ENCODE measurements around the gene KNSTRN.

DNA sequence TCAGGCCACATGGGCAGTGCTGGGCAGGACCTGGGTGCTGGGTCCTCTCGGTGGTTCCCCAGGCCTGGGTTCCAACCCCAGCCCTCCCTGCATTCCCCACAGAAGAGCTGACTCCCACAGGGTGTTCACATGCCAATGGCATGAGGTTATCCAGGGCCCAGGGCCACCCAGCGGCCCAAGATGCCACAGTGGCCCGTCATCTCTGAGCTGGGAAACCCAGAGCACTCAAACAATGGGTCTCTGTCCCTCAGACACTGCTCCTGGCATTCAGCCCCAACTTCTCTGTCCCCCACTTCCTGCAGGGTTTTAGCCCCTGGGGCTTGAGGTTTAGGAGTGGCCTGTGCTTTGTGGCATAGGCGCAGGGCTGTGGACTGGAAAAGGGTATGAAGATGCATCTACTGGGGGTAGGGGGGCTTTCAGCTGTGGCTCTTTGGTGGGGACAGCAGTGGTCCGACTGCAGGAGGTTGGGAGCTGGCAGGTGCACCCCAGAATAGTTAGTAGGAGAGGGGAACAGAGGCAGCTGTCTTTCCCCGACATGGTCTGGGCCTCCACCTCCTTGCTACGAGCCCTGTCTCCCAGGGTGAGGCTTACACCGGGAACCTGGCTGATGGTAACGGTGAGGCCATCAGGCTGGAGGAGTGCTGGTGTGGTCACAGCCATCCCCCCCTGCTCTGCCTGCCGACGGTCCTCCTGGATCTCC lies 43.5 kb upstream of the KNSTRN start:
- TF ChIP-seq POLR2A (IDR thresholded peaks at IDR 0.05), result no peak
- TF ChIP-seq CTCF (IDR thresholded peaks at IDR 0.05), result no peak
